H9 (cell line): Measurements from ENCODE around the gene BLTP3A. TPM values are rescaled to one million over a fixed set of nuclear protein-coding genes. Genes with fewer than 3 reads are reported as not detected.

ENCODE experiments used
- DNase-seq: peaks from one replicate; pipeline ENCODE4 v3.0.0-alpha.2; 2017
- H2AFZ ChIP-seq: one replicate; pipeline ENCODE4 v1.6.1; 2013; ENCODE audit warnings: mild to moderate bottlenecking, low read length, control low read depth, moderate library complexity
- H2AK5ac ChIP-seq: 2 replicates; pipeline ENCODE4 v1.6.1; 2013; ENCODE audit warnings: low read length, control low read depth, mixed read lengths; ENCODE audit not compliant: insufficient read length
- H2BK120ac ChIP-seq: one replicate; pipeline ENCODE4 v1.6.1; 2013; ENCODE audit warnings: low read depth, mild to moderate bottlenecking, low read length, control low read depth, inconsistent platforms; ENCODE audit not compliant: poor library complexity, severe bottlenecking
- H2BK12ac ChIP-seq: 2 replicates; pipeline ENCODE4 v1.6.1; 2013; ENCODE audit warnings: low read length, control low read depth, mixed read lengths, low read depth; ENCODE audit not compliant: insufficient read length
- H2BK15ac ChIP-seq: 2 replicates; pipeline ENCODE4 v1.6.1; 2013; ENCODE audit warnings: low read depth, low read length, control low read depth
- H2BK20ac ChIP-seq: one replicate; pipeline ENCODE4 v1.6.1; 2013; ENCODE audit warnings: low read depth, mild to moderate bottlenecking, low read length, control low read depth, inconsistent platforms; ENCODE audit not compliant: poor library complexity, severe bottlenecking
- H2BK5ac ChIP-seq: 2 replicates; pipeline ENCODE4 v1.6.1; 2013; ENCODE audit warnings: low read length, control low read depth, mixed read lengths; ENCODE audit not compliant: insufficient read length
- H3K14ac ChIP-seq: 2 replicates; pipeline ENCODE4 v1.6.1; 2013; ENCODE audit warnings: low read length, control low read depth; ENCODE audit not compliant: insufficient read depth
- H3K18ac ChIP-seq: 2 replicates; pipeline ENCODE4 v1.6.1; 2013; ENCODE audit warnings: low read depth, mild to moderate bottlenecking, mixed read lengths, low read length, control low read depth; ENCODE audit not compliant: insufficient read length
- H3K23ac ChIP-seq: 2 replicates; pipeline ENCODE4 v1.6.1; 2013; ENCODE audit warnings: low read length, control low read depth, mixed read lengths, low read depth; ENCODE audit not compliant: insufficient read length
- H3K23me2 ChIP-seq: 2 replicates; pipeline ENCODE4 v1.6.1; 2013; ENCODE audit warnings: low read depth, mild to moderate bottlenecking, mixed read lengths, low read length, control low read depth; ENCODE audit not compliant: insufficient read length, poor library complexity, severe bottlenecking
- H3K27ac ChIP-seq: 2 replicates; pipeline ENCODE4 v1.5.1; 2013; ENCODE audit warnings: low read length, control low read depth, mixed read lengths, low read depth; ENCODE audit not compliant: insufficient read length
- H3K27me3 ChIP-seq: 2 replicates; pipeline ENCODE4 v1.6.1; 2013; ENCODE audit warnings: low read length, control low read depth, inconsistent platforms; ENCODE audit not compliant: insufficient read depth
- H3K4ac ChIP-seq: 2 replicates; pipeline ENCODE4 v1.6.1; 2013; ENCODE audit warnings: low read depth, mild to moderate bottlenecking, control low read depth, inconsistent platforms, low read length, moderate library complexity
- H3K4me1 ChIP-seq: 2 replicates; pipeline ENCODE4 v1.6.1; 2013; ENCODE audit warnings: low read length, control low read depth, inconsistent platforms; ENCODE audit not compliant: insufficient read depth
- H3K4me2 ChIP-seq: 2 replicates; pipeline ENCODE4 v1.6.1; 2013; ENCODE audit warnings: low read length, control low read depth, mixed read lengths; ENCODE audit not compliant: insufficient read length, insufficient read depth
- H3K56ac ChIP-seq: 2 replicates; pipeline ENCODE4 v1.6.1; 2013; ENCODE audit warnings: low read depth, mild to moderate bottlenecking, mixed read lengths, low read length, control low read depth; ENCODE audit not compliant: insufficient read length
- H3K79me1 ChIP-seq: 2 replicates; pipeline ENCODE4 v1.6.1; 2013; ENCODE audit warnings: low read depth, mild to moderate bottlenecking, moderate library complexity, low read length, control low read depth, inconsistent platforms; ENCODE audit not compliant: insufficient read depth, poor library complexity, severe bottlenecking
- H3K79me2 ChIP-seq: 2 replicates; pipeline ENCODE4 v1.6.1; 2013; ENCODE audit warnings: low read length, control low read depth, inconsistent platforms; ENCODE audit not compliant: insufficient read depth
- H3K9ac ChIP-seq: 2 replicates; pipeline ENCODE4 v1.6.1; 2013; ENCODE audit warnings: low read length, control low read depth, mixed read lengths; ENCODE audit not compliant: insufficient read length; ENCODE audit errors: extremely low read depth
- H3K9me3 ChIP-seq: one replicate; pipeline ENCODE4 v1.6.1; 2013; ENCODE audit warnings: low read depth, low read length, inconsistent platforms; ENCODE audit not compliant: control insufficient read depth
- H3T11ph ChIP-seq: one replicate; pipeline ENCODE4 v1.6.1; 2013; ENCODE audit warnings: mild to moderate bottlenecking, low read length, control low read depth, inconsistent platforms
- H4K20me1 ChIP-seq: one replicate; pipeline ENCODE4 v1.6.1; 2013; ENCODE audit not compliant: control insufficient read depth, insufficient read length, insufficient read depth
- H4K5ac ChIP-seq: 2 replicates; pipeline ENCODE4 v1.6.1; 2013; ENCODE audit warnings: low read depth, mild to moderate bottlenecking, mixed read lengths, low read length, control low read depth; ENCODE audit not compliant: insufficient read length
- H4K8ac ChIP-seq: replicated peaks from 2 replicates; pipeline ENCODE4 v1.6.1; 2013; ENCODE audit warnings: low read length, control low read depth, mixed read lengths, low read depth; ENCODE audit not compliant: insufficient read length
- H4K91ac ChIP-seq: 2 replicates; pipeline ENCODE4 v1.6.1; 2013; ENCODE audit warnings: low read depth, mild to moderate bottlenecking, moderate library complexity, mixed read lengths, low read length, control low read depth; ENCODE audit not compliant: insufficient read length
- H3K27ac Mint-ChIP-seq, 3 experiments: 2 replicates in 2 of 3; 3 replicates in 1 of 3; pipeline ENCODE4 v1.8.0; 2020 to 2021; ENCODE audit warnings: mixed read lengths in 3 of 3, mild to moderate bottlenecking in 1 of 3, moderate library complexity in 1 of 3
- H3K27me3 Mint-ChIP-seq: 2 replicates; pipeline ENCODE4 v1.8.0; 2021; ENCODE audit warnings: low read depth, mild to moderate bottlenecking, moderate library complexity, mixed read lengths
- H3K36me3 Mint-ChIP-seq, 3 experiments: 2 replicates in 2 of 3; 3 replicates in 1 of 3; pipeline ENCODE4 v1.8.0; 2020 to 2021; ENCODE audit warnings: low read depth in 3 of 3, mixed read lengths in 3 of 3; ENCODE audit not compliant: insufficient read depth in 1 of 3
- H3K4me1 Mint-ChIP-seq, 2 experiments: 2 replicates each; pipeline ENCODE4 v1.8.0; 2020; ENCODE audit warnings: mixed read lengths in 2 of 2
- H3K4me3 Mint-ChIP-seq, 2 experiments: 2 replicates in 1 of 2; 3 replicates in 1 of 2; pipeline ENCODE4 v1.8.0; 2020 to 2021; ENCODE audit warnings: mild to moderate bottlenecking in 2 of 2, mixed read lengths in 2 of 2, moderate library complexity in 1 of 2
- H3K9me3 Mint-ChIP-seq, 2 experiments: 2 replicates in 1 of 2; 3 replicates in 1 of 2; pipeline ENCODE4 v1.8.0; 2020; ENCODE audit warnings: mild to moderate bottlenecking in 2 of 2, mixed read lengths in 2 of 2, moderate library complexity in 1 of 2
- CTCF ChIP-seq: fragments of 200-600 bp; sonication (generic); conservative IDR thresholded peaks from 3 replicates; pipeline ENCODE4 v1.8.0; 2021; ENCODE audit warnings: antibody characterized with exemption, mild to moderate bottlenecking
- WGBS: extraction: QIAGEN DNeasy Blood & Tissue Kit; methylation state at CpG from one replicate; pipeline ENCODE4 v1.1.7; 2013; ENCODE audit warnings: missing lambda C conversion rate, low lambda C conversion rate, mixed read lengths; ENCODE audit not compliant: insufficient read length; ENCODE audit errors: extremely low coverage; 5-methylcytosine and 5-hydroxymethylcytosine counted together
- total RNA-seq: library from RNA; stranded (reverse); gene quantifications from 2 replicates; pipeline ENCODE4 v1.2.1, GENCODE V29; 2021

Gene BLTP3A
- total RNA-seq, 1 experiment from 2014 or later, result 17.8 TPM

GRCh38 chr6:34810936-34811632 is 19.2 kb downstream of the BLTP3A start:
- Mint-ChIP-seq H3K4me3 (no peak overlapping the region), H3K27me3 (no peaks in the 10 kb centered on the region), H3K27ac (no peak overlapping the region), H3K4me1 (no peaks in the 10 kb centered on the region), H3K9me3 (no peaks in the 10 kb centered on the region), H3K36me3 (no peaks in the 10 kb centered on the region)
- H4K5ac ChIP-seq, result no peak overlapping the region
- no peak overlapping the region for H4K91ac ChIP-seq
- peaks cover 2% of the 10 kb centered on the region; the same call in 1 of the 2 replicates for H3K79me2 ChIP-seq
- no peak overlapping the region for H3K23ac ChIP-seq
- no peak overlapping the region for H3K4me2 ChIP-seq
- no peak overlapping the region for H3K9ac ChIP-seq
- H2AK5ac ChIP-seq, result no peak overlapping the region
- H2BK20ac ChIP-seq, result no peak overlapping the region
- H3T11ph ChIP-seq, result no peak overlapping the region
- no peaks in the 10 kb centered on the region for H3K9me3 ChIP-seq
- no peak overlapping the region for H2BK5ac ChIP-seq
- H3K56ac ChIP-seq, result no peak overlapping the region
- no peaks in the 10 kb centered on the region for H3K4me1 ChIP-seq
- no peaks in the 10 kb centered on the region for H4K20me1 ChIP-seq
- H3K4ac ChIP-seq, result no peak overlapping the region
- no peak overlapping the region for H3K18ac ChIP-seq
- H2BK15ac ChIP-seq, result no peak overlapping the region
- H3K23me2 ChIP-seq, result no peaks in the 10 kb centered on the region
- no peak overlapping the region for H2BK12ac ChIP-seq
- no peaks in the 10 kb centered on the region for H3K27me3 ChIP-seq
- peaks cover 2% of the 10 kb centered on the region for H3K79me1 ChIP-seq
- H2AFZ ChIP-seq, result no peak overlapping the region
- no peak for DNase-seq
- H4K8ac ChIP-seq, result no peak overlapping the region
- no peak overlapping the region for H2BK120ac ChIP-seq
- no CpG with 5 or more reads among the region's 5 CpGs for WGBS
- H3K27ac ChIP-seq, result no peak overlapping the region
- TF ChIP-seq CTCF, result no peak
- no peak overlapping the region for H3K14ac ChIP-seq
